Measurements from ENCODE around the gene DRG1. TPM values are rescaled to one million over a fixed set of nuclear protein-coding genes. Genes with fewer than 3 reads are reported as not detected.
"Not testable (repeated sequence)": the region's sequence is repeated elsewhere in the genome, so short reads cannot be mapped to it uniquely, and the experiment has no call there.

DRG1 gene
- polyA plus RNA-seq, 4 donors: 76.1 to 96.4 (median 83.7) TPM

DNA sequence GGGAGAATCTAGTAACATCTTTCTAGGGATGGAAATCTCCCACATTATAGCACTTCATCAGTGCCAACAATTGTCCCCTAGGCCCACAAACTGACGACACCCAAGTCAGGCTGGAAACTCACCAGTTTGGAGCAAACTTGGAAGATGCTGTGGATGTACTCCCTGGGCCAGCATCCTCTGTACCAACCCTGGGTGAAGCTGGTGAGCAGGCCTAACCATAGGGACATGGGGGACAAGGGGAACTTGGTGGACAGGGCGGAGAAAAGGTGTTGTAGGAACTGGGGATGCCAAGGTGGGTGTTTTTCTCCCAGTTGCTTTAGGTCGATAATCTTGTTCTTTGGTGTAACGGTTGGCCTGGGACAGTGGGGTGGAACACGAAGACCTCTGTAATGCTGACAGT lies 42.2 kb downstream of the DRG1 start:
- no peak for DNase-seq (ENCODE audit: low read depth in 4 of 4, low spot score in 2 of 4)

DNA sequence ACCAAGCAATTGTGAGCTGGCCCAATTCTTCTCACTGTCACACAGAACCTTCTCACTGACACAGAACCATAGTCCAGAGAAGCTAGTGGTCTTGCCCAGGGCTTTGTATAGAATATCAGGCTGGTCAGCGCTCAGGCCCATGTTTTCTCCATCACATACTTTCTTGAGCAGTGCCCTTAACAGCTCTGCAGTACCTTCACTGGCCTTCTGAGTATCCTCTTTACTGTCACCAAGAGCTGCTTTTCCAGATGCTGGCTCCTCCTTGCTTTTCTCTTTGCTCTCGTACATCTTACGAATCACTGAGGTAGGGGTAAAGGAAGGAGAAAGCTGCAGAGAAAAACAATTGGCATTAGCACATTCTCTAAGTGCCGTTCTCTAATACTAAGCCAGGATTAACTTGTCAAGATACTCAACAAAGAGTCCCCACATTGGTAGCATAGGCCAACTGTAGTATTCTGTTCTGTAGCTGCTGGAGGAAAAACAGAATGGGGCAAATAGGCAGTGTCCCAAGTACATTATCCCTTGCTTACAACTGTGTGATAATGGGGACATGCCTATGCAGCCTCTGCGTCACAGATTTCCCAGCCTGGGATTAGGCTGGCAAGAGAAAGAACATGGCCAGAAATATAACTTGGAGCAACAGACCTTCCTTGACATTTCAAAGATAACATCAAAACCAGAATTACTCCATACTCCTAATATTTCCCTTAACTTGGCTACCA lies 43.5 kb downstream of the DRG1 start:
- no peak for DNase-seq (ENCODE audit: low read depth in 4 of 4, low spot score in 2 of 4)

GRCh38 chr22:31443516-31443915 lies 44.1 kb downstream of the DRG1 start:
- DNase-seq (ENCODE audit: low read depth in 4 of 4, low spot score in 2 of 4): no peak

DNA sequence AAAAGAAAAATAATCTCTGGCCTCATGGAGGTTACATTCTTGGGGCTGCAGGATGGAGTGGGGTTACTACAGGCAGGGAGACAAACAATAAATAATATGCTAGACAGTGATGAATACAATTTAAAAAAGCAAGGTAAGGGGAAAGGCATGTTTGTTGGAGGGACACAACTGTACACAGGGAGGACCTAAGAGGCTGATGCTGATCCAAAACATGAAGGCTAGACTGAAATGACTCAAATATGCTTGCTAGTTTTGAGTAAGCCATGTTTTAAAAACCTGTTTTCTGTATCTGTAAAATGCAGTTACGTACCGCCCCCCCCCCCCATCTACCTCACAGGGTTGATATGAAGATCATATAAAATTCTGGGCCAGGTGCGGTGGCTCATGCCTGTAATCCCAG lies 46.2 kb downstream of the DRG1 start:
- no peak for DNase-seq (ENCODE audit: low read depth in 4 of 4, low spot score in 2 of 4)

- no peak for DNase-seq (ENCODE audit: low read depth in 4 of 4, low spot score in 2 of 4)
Observed at GRCh38 chr22:31446208-31446607, 46.8 kb downstream of the DRG1 start.

DNA sequence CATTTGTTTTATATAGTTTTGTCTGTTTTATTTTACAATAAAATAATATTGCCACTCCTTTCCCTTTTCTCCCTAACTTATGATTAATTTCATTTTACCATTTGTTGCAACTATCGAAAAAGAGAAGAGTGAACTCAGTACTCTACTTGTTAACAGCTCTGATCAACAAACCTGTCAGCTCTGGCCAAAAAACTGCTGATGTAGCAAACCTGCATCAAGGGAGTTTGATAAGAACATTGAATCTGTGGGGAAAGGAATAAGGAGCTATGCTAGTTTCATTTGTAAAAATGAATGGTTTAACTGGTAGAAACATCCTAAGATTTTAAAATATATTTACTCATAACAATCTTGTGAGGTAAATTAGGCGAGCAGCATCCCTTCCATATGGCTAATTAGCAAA lies 47.4 kb downstream of the DRG1 start:
- no peak for DNase-seq (ENCODE audit: low read depth in 4 of 4, low spot score in 2 of 4)

- DNase-seq (ENCODE audit: low read depth in 4 of 4, low spot score in 2 of 4): no peak
Observed at GRCh38 chr22:31447337-31447736, 47.9 kb downstream of the DRG1 start.

DNA sequence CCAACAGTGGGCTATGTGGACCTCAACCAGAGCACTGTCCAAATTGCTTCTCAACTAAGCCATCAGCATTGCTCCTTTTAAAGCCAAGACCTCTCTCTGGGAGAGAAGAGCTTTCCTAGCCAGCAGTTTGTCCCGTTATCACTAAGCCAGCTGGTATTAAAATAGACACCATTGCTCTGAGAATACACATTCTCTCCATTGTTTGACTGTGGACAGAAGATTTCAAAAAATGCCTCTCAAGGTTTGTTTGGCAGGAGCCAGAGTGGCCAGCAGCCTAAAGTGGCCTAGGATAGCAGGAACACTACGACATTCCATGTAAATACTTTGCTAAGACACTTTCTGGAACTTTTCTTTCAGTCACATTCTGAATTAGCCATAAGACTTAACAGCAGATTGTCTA lies 49.0 kb downstream of the DRG1 start:
- no peak for DNase-seq (ENCODE audit: low read depth in 4 of 4, low spot score in 2 of 4)

GRCh38 chr22:31449506-31449905 lies 50.1 kb downstream of the DRG1 start:
- no peak for DNase-seq (ENCODE audit: low read depth in 4 of 4, low spot score in 2 of 4)

DNA sequence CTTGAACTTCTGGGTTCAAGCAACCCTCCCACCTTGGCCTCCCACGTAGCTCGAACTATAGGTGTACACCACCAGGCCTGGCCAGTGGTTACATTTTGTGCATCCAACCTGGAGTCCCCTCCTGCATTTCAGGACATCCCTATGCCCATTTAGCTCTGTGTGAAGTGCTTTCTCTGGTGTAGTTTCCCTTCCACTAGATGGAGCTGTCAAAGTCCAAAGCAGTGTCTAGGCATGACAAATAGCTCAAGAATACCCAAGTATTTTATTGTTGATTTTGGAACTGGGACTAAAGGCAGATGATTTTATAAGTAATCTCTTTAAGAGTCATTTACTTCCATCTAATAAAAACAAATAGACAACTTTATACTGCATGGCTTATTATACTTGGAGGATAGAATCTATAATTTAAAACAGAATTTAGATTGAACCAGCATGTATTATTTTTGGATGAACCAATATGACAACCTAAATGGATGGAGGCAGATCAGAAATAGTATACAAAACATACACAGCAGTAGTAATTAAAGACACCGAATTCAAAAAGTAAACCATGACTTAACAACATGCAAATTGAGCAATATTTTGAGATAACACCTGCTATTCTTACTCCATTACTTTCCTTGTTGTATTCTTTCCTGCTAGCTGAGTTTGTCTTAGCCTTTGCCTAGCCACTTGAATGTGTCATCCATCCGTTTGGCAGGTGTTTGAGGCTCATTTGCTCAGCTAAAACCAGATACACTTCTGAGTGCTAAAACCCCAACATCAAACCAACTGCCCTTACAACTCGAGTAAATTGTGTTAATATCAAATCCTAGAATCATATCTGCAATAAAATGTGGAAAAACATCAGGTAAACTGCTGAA lies 52.5 kb downstream of the DRG1 start:
- no peak for DNase-seq (ENCODE audit: low read depth in 4 of 4, low spot score in 2 of 4)

GRCh38 chr22:31461699-31462098 lies 62.3 kb downstream of the DRG1 start:
- no peak for DNase-seq (ENCODE audit: low read depth in 4 of 4, low spot score in 2 of 4)

GRCh38 chr22:31465307-31465706 lies 65.9 kb downstream of the DRG1 start:
- DNase-seq (ENCODE audit: low read depth in 4 of 4, low spot score in 2 of 4): no peak

- DNase-seq (ENCODE audit: low read depth in 4 of 4, low spot score in 2 of 4): no peak
Observed at GRCh38 chr22:31474743-31475142, 75.3 kb downstream of the DRG1 start.

DNA sequence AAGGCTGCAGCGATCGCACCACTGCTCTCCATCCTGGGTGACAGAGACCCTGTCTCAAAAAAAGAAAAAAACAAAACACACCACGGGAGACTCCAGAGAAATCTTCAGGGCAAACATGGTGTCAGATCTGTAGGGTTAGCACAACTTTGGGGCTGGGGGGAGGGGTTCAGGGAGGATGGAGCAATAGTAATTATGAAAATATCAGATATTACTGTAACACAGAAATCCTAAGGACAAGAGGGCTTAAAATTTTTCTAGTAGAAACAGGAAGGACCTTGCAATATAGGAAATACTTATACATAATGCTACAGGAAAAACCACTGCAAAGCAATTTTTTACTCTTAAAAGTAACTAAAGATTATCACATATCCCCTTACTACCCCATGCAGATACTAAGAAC lies 76.4 kb downstream of the DRG1 start:
- DNase-seq (ENCODE audit: low read depth in 4 of 4, low spot score in 2 of 4): no peak

GRCh38 chr22:31477329-31477728 lies 77.9 kb downstream of the DRG1 start:
- no peak for DNase-seq (ENCODE audit: low read depth in 4 of 4, low spot score in 2 of 4)

GRCh38 chr22:31481129-31481528 lies 81.7 kb downstream of the DRG1 start:
- DNase-seq (ENCODE audit: low read depth in 4 of 4, low spot score in 2 of 4): no peak

- DNase-seq (ENCODE audit: low read depth in 4 of 4, low spot score in 2 of 4): not testable (repeated sequence)
Observed at GRCh38 chr22:31482470-31482869, 83.1 kb downstream of the DRG1 start.

Other genes starting within 250 kb of the DRG1 start
- 10 to 100 TPM; 51.6 to 56.7 (median 53.6) TPM for gene RNF185, start 239.4 kb upstream of the DRG1 start, polyA plus RNA-seq (ENCODE audit: insufficient read length in 4 of 4)
- 10 to 100 TPM; 46.9 to 69.0 (median 56.2) TPM for gene LIMK2, start 187.3 kb upstream of the DRG1 start, polyA plus RNA-seq (ENCODE audit: insufficient read length in 4 of 4)
- 10 to 100 TPM; 11.6 to 14.3 (median 13.8) TPM for gene PIK3IP1, start 107.1 kb upstream of the DRG1 start, polyA plus RNA-seq (ENCODE audit: insufficient read length in 4 of 4)
- 10 to 100 TPM; 70.3 to 85.0 (median 76.1) TPM for gene PATZ1, start 53.3 kb upstream of the DRG1 start, polyA plus RNA-seq (ENCODE audit: insufficient read length in 4 of 4)
- 10 to 100 TPM; 39.0 to 51.9 (median 47.6) TPM for gene EIF4ENIF1, start 90.2 kb downstream of the DRG1 start, polyA plus RNA-seq (ENCODE audit: insufficient read length in 4 of 4)
- 10 to 100 TPM; 15.4 to 51.4 (median 36.2) TPM for gene SFI1, start 96.9 kb downstream of the DRG1 start, polyA plus RNA-seq (ENCODE audit: insufficient read length in 4 of 4)